Karpas-422 (cell line): Measurements from ENCODE around the gene RPL38. TPM values are rescaled to one million over a fixed set of nuclear protein-coding genes. Genes with fewer than 3 reads are reported as not detected.

Experiments
- DNase-seq: peaks from one replicate; pipeline ENCODE4 v3.0.0-alpha.2; 2015
- H2AFZ ChIP-seq: fragments of 200-600 bp; sonication (generic); 2 replicates; pipeline ENCODE4 v1.6.1; 2014; ENCODE audit warnings: antibody characterized with exemption, low read length, mixed read lengths
- H3K27ac ChIP-seq: fragments of 200-600 bp; sonication (generic); 2 replicates; pipeline ENCODE4 v1.5.1; 2014; ENCODE audit warnings: mild to moderate bottlenecking, low read length, moderate library complexity
- H3K27me3 ChIP-seq: fragments of 200-600 bp; sonication (generic); 2 replicates; pipeline ENCODE4 v1.6.1; 2014; ENCODE audit warnings: low read length, mixed read lengths
- H3K36me3 ChIP-seq: fragments of 200-600 bp; sonication (generic); 2 replicates; pipeline ENCODE4 v1.6.1; 2014; ENCODE audit warnings: low read length, mixed read lengths; ENCODE audit not compliant: insufficient read depth
- H3K4me1 ChIP-seq: fragments of 200-600 bp; sonication (generic); 2 replicates; pipeline ENCODE4 v1.6.1; 2014; ENCODE audit warnings: mild to moderate bottlenecking, low read length, mixed read lengths
- H3K4me2 ChIP-seq: fragments of 200-600 bp; sonication (generic); 2 replicates; pipeline ENCODE4 v1.6.1; 2014; ENCODE audit warnings: low read length, low read depth, mild to moderate bottlenecking; ENCODE audit not compliant: poor library complexity, severe bottlenecking
- H3K4me3 ChIP-seq: fragments of 200-600 bp; sonication (generic); 2 replicates; pipeline ENCODE4 v1.5.1; 2014; ENCODE audit warnings: mild to moderate bottlenecking, antibody characterized with exemption, low read length, mixed read lengths
- H3K79me2 ChIP-seq: fragments of 200-600 bp; sonication (generic); 2 replicates; pipeline ENCODE4 v1.6.1; 2014; ENCODE audit warnings: mild to moderate bottlenecking, low read length, mixed read lengths
- H3K9ac ChIP-seq: fragments of 200-600 bp; sonication (generic); 2 replicates; pipeline ENCODE4 v1.6.0; 2014; ENCODE audit warnings: low read length
- H3K9me2 ChIP-seq: fragments of 200-600 bp; sonication (generic), shearing (Covaris generic); replicated peaks from 2 replicates; pipeline ENCODE4 v1.6.0; 2014; ENCODE audit warnings: mild to moderate bottlenecking, low read length, moderate library complexity; ENCODE audit not compliant: insufficient read depth
- H3K9me3 ChIP-seq: fragments of 300-700, 200-600 bp; sonication (generic); 2 replicates; pipeline ENCODE4 v1.6.1; 2014; ENCODE audit warnings: low read length, mixed read lengths
- H4K20me1 ChIP-seq: fragments of 200-600 bp; sonication (generic); 2 replicates; pipeline ENCODE4 v1.6.1; 2014; ENCODE audit warnings: mild to moderate bottlenecking, antibody characterized with exemption, low read length, low read depth; ENCODE audit not compliant: insufficient read depth
- total RNA-seq: library from RNA; depleted of rRNA; stranded (reverse); fragments of >200 nt; shearing (Covaris generic); gene quantifications from 2 replicates; pipeline ENCODE4 v1.2.3, GENCODE V29; 2014; ENCODE audit warnings: low replicate concordance

Gene RPL38
- total RNA-seq, 1 experiment from 2014 or later: 3,682 TPM

- Histone ChIP-seq H2AFZ (no peak overlapping the region), H3K9ac (no peak overlapping the region), H3K36me3 (no peaks in the 10 kb centered on the region), H3K4me3 (no peak overlapping the region), H3K4me1 (no peaks in the 10 kb centered on the region), H3K4me2 (no peak overlapping the region), H3K79me2 (no peaks in the 10 kb centered on the region), H3K27ac (no peak overlapping the region), H3K27me3 (no peaks in the 10 kb centered on the region), H3K9me2 (no peaks in the 10 kb centered on the region), H3K9me3 (no peaks in the 10 kb centered on the region), H4K20me1 (no peaks in the 10 kb centered on the region)
- no peak for DNase-seq
These were observed 17.7 kb downstream of the RPL38 start for GRCh38 chr17:74220946-74221818.

- Histone ChIP-seq H3K9ac (no peak overlapping the region), H4K20me1 (no peaks in the 10 kb centered on the region)
These were observed 18.9 kb downstream of the RPL38 start for GRCh38 chr17:74222399-74222798.

GRCh38 chr17:74223901-74224300 is 20.4 kb downstream of the RPL38 start:
- Histone ChIP-seq H2AFZ (no peak overlapping the region), H3K36me3 (no peaks in the 10 kb centered on the region), H4K20me1 (no peaks in the 10 kb centered on the region), H3K4me2 (no peak overlapping the region), H3K4me3 (no peak overlapping the region), H3K9me2 (no peaks in the 10 kb centered on the region), H3K79me2 (no peaks in the 10 kb centered on the region), H3K27ac (no peak overlapping the region), H3K9ac (no peak overlapping the region), H3K27me3 (no peaks in the 10 kb centered on the region), H3K4me1 (no peaks in the 10 kb centered on the region), H3K9me3 (no peaks in the 10 kb centered on the region)
- DNase-seq: no peak

More at GRCh38 chr17:74222399-74222798, 18.9 kb downstream of the RPL38 start:
- Histone ChIP-seq H3K36me3 (no peaks in the 10 kb centered on the region), H3K27ac (no peak overlapping the region), H3K79me2 (no peaks in the 10 kb centered on the region), H3K4me2 (no peak overlapping the region), H3K4me3 (no peak overlapping the region), H2AFZ (no peak overlapping the region), H3K4me1 (no peaks in the 10 kb centered on the region), H3K9me2 (no peaks in the 10 kb centered on the region), H3K27me3 (no peaks in the 10 kb centered on the region), H3K9me3 (no peaks in the 10 kb centered on the region)
- DNase-seq: no peak

DNA sequence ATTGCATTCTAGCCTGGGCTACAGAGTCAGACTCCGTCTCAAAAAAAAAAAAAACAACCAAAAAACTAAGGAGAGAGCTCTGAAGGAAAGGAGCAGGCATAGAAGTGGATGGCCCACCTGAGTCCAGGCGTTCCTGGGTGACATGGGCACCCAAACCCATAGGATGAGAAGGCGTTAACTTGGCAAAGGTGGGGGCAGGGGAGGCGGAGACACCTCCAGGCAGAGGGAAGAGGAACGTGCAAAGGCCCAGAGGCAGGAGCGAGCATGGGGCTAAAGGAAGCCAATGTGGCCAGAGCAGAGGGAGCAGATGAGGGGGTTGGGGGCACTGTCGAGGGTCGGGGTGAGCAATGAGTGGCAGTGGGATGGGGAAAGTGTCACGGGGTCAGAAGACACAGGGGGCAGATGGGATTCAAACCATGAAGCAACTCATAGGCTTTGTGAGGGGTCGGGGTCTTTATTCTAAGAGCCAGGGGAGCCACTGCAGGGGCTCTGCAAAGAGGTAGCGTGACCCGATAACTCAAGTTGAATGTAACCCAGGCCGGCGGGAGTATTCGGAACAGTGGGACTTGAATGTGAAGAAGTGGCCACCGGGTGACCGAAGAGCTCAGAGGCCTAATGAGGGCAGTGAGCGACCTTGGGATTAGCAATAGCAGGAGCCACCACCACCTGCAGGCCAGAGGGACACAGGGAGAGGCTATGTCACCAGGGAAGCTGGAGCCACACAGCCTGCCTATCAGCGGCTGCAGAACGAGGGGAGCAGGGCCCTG is 21.7 kb downstream of the RPL38 start:
- no peaks in the 10 kb centered on the region for H3K9me3 ChIP-seq
- no peaks in the 10 kb centered on the region for H3K79me2 ChIP-seq
- no peak overlapping the region for H3K4me3 ChIP-seq
- H3K9ac ChIP-seq: no peak overlapping the region
- H3K27me3 ChIP-seq: no peaks in the 10 kb centered on the region
- no peak overlapping the region for H3K27ac ChIP-seq
- no peaks in the 10 kb centered on the region for H3K36me3 ChIP-seq
- no peak for DNase-seq
- H3K9me2 ChIP-seq: no peaks in the 10 kb centered on the region
- H2AFZ ChIP-seq: no peak overlapping the region
- H4K20me1 ChIP-seq: no peaks in the 10 kb centered on the region
- no peak overlapping the region for H3K4me2 ChIP-seq
- H3K4me1 ChIP-seq: no peaks in the 10 kb centered on the region

DNA sequence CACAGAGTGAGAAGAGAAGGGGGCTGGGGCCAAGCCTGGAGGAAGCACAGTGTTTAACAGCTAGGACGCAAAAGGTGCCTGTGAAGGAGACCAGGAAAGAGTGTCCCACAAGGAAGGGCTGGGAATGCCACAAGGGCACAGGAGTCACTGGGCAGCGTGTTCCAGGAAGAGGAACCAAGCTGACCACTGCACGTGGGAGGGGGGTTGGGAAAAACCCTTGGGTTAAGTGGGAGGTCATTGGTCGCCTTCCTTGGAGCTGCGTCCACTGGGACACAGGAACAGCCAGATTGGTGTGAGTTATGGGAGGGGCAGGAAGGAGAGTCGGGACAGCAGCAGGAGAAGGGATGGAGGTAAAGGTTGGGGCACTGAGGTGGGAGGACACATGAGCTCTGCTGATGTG is 22.8 kb downstream of the RPL38 start:
- DNase-seq: no peak
- H3K36me3 ChIP-seq: no peaks in the 10 kb centered on the region
- H3K9ac ChIP-seq: no peak overlapping the region
- H3K27me3 ChIP-seq: no peaks in the 10 kb centered on the region
- no peak overlapping the region for H3K4me2 ChIP-seq
- no peaks in the 10 kb centered on the region for H3K79me2 ChIP-seq
- no peak overlapping the region for H3K4me3 ChIP-seq
- H3K4me1 ChIP-seq: no peaks in the 10 kb centered on the region
- H3K9me3 ChIP-seq: no peaks in the 10 kb centered on the region
- no peak overlapping the region for H2AFZ ChIP-seq
- no peaks in the 10 kb centered on the region for H4K20me1 ChIP-seq
- H3K9me2 ChIP-seq: no peaks in the 10 kb centered on the region
- no peak overlapping the region for H3K27ac ChIP-seq

DNA sequence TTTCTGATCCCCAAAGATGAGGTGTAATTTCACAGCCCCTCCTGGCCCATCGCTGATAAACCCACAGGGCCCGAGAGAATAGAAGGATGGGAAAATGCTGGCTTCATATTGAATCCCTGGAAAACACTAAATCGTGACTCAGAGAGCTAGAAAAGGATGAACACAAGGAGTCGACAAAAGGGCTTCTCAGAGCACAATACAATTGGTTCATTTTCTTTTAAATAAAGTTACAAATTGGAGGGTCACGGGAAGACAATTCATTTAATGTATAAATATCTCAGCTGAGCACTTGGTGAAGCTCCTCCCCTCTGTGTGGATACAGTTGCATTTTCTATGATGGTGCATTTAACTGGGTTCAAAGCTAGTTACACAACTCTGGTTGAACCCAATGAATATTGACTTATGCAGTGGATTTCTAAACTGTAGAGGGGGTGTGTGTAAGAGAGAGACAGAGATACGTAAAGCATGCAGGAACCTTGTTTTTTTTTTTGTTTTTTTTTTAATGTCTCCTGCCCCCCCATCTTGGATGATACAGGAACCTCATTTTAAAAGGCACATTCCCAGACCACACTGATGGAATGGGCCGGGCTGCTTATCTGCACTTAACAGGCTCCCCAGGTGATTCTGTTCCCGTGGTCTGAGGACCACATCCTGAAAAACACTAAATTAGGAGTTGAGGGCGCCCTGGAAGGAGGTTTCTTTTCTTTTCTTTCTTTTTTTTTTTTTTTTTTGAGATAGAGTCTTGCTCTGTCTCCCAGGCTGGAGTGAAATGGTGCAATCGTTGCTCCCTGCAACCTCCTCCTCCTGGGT is 24.0 kb downstream of the RPL38 start:
- H3K27ac ChIP-seq: no peak overlapping the region
- H3K9me2 ChIP-seq: no peaks in the 10 kb centered on the region
- DNase-seq: no peak
- H3K36me3 ChIP-seq: no peaks in the 10 kb centered on the region
- no peaks in the 10 kb centered on the region for H3K9me3 ChIP-seq
- no peak overlapping the region for H3K9ac ChIP-seq
- H3K4me2 ChIP-seq: no peak overlapping the region
- no peaks in the 10 kb centered on the region for H3K79me2 ChIP-seq
- H2AFZ ChIP-seq: no peak overlapping the region
- H3K4me3 ChIP-seq: no peak overlapping the region
- no peaks in the 10 kb centered on the region for H4K20me1 ChIP-seq
- H3K27me3 ChIP-seq: no peaks in the 10 kb centered on the region
- H3K4me1 ChIP-seq: no peaks in the 10 kb centered on the region

- no peak overlapping the region for H2AFZ ChIP-seq
- no peaks in the 10 kb centered on the region for H3K79me2 ChIP-seq
- no peak overlapping the region for H3K4me3 ChIP-seq
- H3K9me3 ChIP-seq: no peaks in the 10 kb centered on the region
- H3K4me1 ChIP-seq: no peaks in the 10 kb centered on the region
- no peaks in the 10 kb centered on the region for H4K20me1 ChIP-seq
- no peaks in the 10 kb centered on the region for H3K36me3 ChIP-seq
- H3K9me2 ChIP-seq: no peaks in the 10 kb centered on the region
- no peak overlapping the region for H3K9ac ChIP-seq
- no peak overlapping the region for H3K27ac ChIP-seq
- no peak for DNase-seq
- H3K27me3 ChIP-seq: no peaks in the 10 kb centered on the region
- no peak overlapping the region for H3K4me2 ChIP-seq
These were observed 25.0 kb downstream of the RPL38 start for GRCh38 chr17:74228306-74228978.
